Stimulated activated CD4-positive, alpha-beta T cell treated with anti-CD3 and anti-CD28 coated beads, Interleukin-1b, Interleukin-23, amount 100 ng/mL, for 24 hours (primary cell): ENCODE data around the gene CCDC3.

ENCODE experiments used
- DNase-seq, 4 experiments: peaks; one replicate each; pipeline ENCODE4 v3.0.0-alpha.2; 2020; ENCODE audit warnings: low read depth in 4 of 4, low spot score in 1 of 4

The CCDC3 gene

DNA sequence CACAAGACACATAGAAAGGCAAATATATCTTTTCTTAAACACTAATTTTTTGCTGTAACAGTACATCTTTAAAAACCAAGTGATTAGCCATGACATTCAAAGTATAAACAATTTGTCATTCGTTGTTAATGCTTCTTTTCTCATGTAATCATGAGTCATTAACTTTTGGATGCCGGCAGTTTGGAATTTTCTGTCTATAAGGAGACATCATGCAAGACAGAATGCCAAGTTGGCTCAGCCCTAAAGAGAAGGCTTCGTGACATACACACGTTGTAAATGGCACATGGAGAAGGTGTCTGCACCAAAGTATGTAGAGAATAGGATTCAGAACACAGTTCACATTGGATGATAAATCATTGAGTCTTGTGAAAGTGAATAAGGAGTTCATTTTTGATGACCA lies 35.9 kb downstream of the CCDC3 start:
- DNase-seq: no peak

DNA sequence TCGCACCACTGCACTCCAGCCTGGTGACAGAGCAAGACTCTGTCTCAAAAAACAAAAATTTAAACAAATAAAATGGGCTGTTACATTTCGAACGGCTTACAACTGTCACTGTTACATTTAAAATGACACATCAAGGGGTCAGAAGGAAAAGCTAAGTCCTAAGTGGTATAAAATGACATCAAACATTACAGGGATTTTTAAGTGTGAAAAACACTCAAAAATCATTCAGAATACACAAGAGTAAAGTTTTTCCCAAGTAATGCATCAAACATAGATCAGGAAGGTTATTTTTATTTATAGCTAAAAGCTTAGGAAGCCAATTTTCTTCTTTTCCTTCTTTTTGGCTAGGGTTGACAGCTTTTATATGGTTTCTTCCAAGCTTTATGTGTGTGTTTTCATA lies 39.0 kb downstream of the CCDC3 start:
- no peak for DNase-seq

DNA sequence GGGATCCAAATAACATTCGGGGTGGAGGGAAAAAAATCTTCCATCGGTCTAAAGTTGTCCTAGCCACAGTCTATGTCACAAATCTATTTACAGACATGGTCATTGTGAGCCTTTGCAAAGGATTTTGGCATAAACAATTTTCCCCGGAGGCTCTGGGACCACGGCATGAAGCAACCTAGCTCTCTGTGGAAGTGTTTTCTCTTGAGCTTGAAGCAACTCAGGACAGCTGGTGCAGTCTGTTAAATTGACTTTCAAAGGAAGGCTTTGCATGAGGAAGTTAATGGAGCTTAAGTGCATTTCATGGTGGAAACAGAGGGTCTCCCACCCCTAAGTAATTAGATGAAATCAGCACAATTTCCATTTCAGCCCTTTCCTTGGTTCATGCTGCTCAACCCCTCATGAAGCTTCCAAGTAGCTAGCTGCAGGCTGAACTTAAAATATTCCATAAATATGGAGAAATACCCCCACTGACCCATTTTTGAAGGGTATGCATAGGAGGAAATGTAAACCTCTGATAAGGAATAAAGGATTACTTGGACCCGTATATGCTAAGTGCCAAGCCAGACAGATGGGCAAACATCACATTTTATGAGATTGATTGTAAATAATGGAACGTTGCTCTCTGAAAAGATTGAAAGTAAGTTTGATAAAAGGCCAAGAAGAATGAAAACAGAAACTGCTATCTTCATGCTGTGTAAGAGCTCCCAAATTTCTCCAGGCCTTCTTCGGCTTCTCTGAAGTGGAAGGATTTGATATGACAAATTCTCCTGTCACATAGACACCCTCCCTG lies 39.9 kb downstream of the CCDC3 start:
- no peak for DNase-seq

DNA sequence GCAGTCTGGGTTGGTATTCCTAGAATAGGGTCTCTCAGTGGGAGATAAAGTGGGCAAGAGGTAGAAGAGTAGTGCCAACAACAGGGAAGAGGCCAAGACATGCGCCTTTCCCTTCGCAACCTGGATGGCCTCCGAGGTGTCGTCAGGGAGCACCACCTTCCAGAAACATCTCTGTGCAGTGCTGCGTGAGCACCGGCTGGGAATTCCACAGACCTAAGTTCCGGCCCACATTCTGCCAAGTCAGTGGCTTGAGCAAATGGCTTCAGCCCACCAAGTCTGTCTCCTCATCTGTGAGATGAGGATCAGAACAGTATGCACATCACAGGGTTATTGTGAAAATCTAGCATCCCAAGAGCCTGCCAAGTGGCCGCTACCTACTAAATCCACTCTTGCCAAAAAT lies 40.6 kb downstream of the CCDC3 start:
- no peak for DNase-seq

DNA sequence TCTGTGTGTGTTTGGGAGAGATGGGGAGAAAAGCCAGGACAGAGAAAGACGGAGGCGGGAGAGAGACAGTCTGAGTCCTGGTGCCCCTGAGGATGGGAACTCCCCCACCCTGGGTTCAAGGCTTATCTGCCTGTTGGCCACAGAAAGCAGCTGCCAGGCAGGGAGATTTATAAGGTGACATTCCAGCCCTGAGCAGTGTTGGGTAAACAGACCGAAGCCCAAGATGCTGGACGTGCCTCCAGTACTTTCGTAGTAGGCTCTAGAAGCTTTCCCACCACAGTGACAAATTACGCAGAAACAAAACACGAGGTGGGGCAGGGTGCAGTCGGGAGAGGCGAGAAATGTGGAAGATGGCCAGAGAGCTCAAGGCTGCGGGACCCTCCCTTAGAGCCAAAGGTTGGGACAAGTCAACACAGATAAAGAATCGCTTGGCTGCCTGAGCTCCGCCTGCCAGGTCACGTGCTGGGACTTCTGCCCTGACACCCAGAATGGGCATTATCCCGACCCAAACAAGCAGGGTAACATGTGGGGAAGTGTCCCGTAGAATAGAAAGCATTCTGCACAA lies 41.1 kb downstream of the CCDC3 start:
- no peak for DNase-seq

DNA sequence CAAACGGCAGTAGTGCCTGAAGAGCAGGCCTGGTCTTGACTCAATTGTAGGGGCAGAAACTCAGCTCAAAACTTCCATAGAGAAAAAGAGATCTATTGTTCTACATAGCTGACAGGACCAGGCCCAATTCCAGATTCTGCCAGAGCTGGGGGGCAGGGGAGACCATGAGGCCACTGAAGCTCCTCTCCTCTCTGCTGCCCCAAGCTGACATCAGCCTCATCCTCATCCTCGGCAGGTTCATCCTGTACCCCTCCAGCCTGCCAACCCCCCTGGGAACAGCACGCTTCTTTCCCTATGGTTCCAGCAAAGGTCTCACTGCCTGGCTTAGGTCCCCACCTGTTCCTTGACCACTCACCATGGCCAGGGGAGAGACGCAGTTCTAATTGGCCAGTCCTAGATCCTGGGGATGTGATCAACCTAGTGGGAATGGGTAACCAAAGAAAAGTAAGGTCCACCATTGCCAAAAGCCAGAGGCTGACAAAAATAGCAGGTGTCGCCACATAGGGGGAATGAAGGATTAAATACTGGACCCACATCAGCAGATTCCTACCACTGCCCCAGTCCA lies 42.9 kb downstream of the CCDC3 start:
- DNase-seq: no peak

DNA sequence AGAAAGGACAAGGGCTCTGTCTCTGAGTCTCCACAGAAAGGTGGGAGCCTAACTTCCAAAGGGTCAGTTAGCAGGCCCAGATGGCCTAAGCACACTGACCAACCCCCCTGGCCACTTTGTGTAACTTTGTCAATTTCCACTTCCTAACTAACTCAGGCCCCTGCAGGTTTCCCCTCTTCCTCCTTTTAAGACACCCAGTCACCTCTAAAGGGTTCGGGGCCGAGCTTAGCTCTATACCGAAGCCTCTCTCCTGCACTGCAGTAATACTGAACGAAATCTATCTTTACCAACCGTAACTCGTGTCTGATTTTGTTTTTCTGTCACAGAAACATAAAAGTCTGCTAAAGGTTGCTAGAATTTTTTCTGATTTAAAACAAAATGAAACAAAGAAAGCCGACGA lies 44.4 kb downstream of the CCDC3 start:
- DNase-seq: no peak

DNA sequence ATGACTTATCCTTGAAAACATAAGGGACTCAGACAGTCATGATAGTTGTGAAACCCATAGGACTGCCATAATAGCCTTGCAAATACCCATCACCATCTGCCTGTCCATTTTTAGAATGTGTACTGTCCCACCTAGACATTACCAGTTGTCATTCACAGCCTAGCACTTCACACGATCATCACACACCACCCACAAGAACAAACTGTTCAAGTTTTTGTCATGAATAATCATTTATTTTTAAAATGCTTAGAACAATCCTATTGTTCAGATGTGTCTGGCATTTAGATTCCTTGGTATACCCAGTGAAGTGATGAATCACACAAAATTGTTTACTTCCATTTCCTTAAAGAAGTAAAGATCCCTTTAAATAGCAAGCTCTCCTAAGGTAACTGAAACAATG lies 46.6 kb downstream of the CCDC3 start:
- DNase-seq: no peak

DNA sequence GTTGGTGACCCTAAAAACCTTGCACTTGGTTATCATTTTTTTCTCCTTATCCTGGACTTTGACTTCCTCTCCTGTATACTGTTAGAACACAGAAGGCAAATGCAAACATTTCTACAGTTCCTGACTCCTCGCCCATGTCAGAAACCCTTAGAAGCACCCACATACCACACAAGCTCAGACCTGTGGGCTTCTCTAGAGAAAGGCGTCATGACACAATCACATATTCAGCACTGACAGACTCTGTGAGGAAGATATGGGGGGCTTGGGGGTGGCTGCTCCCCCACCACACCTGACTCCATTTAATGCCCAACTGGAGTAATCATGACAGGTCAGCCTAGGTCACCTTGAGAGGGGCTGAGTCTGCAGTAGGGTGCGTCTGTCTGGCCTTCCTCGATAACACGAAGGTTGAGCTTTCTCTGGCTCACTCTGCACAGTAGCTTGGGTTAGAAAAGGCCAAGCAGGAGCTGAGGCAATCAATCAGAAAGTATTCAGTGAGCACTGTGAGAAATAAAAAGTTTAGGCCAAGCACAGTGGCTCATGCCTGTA lies 50.9 kb downstream of the CCDC3 start:
- no peak for DNase-seq

DNA sequence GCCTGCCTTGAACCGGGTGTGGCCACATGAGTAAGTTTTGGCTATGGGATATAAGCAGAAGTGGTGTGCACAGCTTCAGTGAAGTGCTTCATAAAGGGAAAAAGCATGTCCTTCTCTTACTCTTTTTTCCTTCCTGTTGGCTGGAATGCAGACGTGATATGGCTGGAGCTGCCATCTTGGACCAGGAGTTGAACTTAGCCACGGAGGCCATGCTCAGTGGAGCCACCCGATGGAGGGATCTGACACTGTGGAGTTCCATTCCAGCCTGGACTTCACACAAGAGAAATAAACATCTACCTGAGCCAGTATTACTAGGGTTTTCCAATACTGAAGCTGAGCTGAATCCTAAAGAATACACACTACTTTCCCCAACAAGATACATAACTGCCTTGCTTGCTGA lies 52.3 kb downstream of the CCDC3 start:
- no peak for DNase-seq

DNA sequence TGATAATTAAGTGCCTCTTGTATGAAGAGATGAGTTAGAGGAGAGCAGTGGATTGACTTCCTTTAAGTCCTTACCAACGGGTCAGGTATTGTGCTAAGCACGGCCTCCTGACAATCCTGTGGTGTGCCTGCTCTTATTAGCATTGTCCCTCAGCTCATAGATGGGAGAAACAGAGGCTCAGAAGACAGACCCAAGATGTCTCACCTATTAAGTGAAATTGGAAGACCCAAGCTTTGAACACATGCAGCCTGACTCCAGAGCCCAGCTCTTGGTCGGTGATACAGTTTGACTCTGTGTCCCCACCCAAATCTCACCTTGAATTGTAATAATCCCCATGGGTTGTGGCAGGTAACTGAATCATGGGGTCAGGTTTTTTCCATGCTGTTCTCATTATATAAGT lies 53.8 kb downstream of the CCDC3 start:
- no peak for DNase-seq

DNA sequence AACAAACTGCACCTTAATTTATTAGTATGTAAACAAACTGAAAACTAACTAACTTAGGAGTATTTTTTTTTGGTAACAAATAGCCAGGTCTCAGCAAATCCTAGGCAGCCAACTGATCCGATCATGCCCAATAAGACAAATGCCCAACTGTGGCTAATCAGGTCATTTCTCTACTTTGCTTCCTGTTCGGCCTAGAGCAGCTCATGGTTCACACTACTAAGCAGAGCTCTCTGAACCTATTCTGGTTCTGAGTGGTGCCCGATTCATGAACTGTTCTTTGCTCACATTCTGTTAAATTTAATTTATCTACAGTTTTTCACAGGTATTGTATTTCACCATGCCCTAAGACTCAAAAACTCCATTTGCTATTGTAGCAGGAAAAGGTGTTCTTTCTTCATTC lies 55.1 kb downstream of the CCDC3 start:
- DNase-seq: no peak

DNA sequence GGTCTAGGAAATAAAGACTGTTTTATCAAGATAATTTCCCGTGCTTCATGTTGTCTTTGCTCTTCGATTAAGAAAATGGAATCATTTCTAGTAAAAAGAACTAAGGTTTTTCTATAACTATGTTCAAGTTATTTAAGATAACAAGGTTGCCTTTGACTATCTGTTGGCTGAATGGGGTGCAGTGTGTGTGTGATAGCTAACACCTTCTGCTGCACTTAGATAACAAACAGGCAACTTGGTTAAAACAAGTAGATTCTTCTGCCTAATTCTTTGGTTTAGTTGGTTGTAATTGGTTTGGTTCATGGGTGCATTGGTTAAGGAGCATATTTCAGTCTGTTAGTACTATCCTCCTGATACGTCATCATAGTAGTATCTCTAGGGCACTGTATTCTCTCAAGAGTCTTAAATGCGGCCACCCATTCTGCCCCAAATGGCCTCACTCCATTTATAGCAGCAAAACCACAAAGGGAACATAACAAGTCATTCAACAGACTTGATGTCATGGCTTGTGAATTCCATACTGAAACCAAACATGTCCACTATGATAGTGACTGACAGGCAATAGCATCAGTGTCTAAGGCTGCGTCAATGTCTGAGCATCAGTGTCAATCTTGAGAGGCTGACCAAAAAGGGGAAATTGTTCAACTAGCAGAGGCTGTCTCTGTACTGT lies 55.7 kb downstream of the CCDC3 start:
- no peak for DNase-seq

DNA sequence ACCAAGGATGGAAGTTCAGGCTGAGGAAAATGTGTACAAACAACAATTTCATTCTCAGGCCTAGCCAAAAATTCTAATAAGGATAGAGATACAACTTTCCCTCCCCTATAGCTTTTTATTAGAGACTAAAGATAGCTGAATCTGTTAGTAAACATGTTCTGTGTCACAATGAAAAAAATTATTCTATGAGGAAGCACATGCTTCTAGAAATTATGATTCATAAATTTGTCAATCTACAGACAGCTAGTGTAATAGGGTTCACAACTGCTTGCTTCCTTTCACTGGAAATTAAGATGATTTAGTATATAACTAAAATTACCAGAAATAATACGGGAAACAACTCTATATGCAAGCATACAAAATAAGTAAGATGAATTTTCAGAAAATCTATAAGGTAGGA lies 56.6 kb downstream of the CCDC3 start:
- DNase-seq: no peak

DNA sequence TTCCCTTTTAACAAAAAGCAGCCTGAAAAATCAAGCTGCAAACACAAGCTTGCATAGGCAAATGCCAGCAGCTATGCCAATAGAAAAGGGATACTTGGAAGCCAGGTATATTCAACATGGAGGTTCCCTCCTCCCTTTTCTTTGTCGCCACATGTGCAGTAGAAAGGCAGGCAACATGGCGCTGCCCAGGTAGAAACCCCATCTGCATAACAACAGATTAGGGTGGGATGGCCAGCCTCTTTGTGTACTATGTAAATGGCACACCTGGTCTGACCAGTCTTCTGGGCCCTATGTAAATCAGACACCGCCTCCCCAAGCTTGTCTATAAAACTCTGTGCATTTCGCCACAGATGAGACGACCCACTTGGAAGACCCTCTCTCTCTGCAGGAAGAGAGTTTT lies 58.1 kb downstream of the CCDC3 start:
- DNase-seq: no peak

DNA sequence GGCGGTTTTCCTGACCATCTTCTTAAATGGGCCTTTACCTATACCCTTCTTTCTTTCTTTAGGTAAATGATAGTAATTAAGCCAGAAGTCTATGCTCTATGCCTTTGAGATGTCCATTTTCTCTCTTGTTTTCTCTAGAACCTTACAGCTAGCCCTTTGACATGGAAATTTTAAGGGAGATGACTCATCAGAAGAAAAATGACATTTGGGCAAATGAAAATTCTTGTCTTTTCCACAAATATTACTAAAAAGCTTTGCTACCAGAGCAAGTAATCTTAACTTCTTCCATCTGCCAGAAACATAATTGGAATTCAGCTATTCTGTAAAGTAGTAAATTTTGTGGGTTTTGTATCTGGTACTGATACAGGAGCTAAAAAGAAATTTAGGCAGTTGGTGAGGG lies 59.5 kb downstream of the CCDC3 start:
- no peak for DNase-seq

DNA sequence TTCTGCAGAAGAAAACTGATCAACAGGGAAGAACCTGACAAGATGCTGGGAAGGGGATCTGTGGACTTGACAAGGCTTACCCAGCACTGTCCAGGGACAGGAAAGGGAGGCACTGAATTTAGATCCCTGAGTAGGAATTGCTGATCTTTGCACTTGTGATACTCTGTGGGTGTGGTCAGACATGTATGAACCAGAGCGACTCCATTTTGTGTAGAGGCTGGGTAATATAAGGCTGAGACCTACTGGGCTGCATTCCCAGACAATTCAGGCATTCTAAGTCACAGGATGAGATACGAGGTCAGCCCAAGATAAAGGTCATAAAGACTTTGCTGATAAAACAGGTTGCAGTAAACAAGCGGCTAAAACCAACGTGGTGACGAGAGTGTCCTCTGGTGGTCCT lies 60.7 kb downstream of the CCDC3 start:
- DNase-seq: no peak

DNA sequence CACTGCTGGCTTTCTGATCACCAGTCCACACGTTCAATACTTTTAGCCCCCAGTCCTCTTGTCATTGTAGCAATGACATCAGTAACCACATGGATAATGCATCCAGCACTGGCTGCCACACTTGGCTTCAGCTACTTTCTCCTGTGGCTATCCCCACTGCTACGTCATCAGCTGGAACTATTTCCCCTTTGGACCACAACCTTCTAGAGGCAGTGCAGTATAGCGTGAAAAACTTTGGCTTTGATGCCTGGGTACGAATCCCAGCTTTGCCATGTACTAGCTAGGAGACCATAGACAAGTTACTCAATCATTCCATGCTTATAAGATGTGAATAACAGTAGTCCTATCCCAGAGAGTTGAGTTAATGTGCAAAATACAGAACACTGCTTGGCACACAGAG lies 63.2 kb downstream of the CCDC3 start:
- DNase-seq: no peak

DNA sequence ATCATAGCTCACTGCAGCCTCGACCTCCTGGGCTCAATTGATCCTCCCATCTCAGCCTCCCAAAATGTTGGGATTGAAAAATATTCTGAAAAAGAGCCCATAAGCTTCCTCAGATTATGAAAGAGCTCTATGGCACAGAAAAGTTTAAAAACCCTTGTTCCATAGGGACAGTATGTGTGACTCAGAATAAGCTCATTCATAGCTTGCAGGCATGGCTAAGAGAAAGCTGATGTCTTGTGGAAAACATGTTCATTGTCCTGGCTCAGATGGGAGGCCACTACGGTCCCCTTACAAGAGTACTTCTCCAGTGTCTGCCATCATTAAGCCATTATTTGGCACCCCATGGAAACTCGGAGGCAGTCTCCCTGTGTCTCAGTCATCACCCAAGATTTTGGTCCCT lies 64.0 kb downstream of the CCDC3 start:
- no peak for DNase-seq

DNA sequence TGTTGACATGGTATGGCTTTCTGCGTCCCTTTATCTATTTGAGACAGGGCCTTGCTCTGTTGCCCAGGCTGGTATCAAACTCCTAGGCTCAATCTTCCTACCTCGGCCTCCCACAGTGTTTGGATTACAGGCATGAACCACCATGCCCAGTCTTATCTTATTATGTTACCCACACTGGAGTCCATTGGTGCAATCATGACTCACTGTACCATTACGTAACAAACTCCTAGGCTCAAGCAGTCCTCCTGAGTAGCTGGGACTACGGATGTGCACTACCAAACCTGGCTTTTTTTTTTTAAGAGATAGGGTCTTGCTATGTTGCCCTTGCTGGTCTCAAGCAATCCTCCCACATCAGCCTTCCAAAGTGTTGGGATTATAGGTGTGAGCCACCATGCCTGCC lies 66.7 kb downstream of the CCDC3 start:
- DNase-seq: no peak

DNA sequence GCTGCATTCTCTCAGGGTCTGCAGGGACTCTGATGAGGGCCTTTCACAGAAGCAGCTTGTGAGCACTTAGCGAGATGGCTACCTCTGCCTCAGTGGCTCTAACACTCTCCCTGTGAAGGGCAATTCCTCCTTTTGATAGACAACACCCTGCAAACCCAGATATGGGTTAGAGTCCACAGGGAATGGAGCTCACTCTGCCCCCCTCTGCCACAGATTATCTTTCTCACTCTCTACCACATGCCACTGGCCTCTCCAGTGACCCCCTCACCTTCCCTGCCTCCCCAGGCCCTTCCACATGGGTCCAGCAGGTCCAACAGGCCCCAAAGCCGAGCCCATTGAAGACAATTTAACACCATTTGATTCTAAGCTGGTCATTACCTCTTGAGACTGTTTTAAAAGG lies 72.1 kb downstream of the CCDC3 start:
- DNase-seq: no peak

DNA sequence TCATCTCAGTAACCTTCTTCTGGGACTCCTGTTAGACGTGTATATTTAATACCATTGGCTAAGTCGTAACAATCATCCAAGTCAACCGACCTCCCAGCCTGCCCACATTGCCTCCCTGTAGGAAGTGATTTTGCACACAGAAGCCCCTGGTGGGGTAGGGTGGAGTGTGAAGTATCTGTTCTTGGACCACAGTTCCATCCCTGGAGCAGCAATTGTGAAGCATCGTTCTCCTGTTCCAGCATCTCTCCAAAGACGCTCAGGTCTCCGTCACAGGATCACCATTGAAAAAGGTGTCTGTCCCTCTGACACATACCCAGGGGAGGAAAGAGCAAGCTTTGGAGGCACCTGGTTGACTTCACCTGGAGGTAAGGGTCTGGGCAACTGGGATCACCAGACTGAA lies 72.9 kb downstream of the CCDC3 start:
- no peak for DNase-seq
